Left colon (tissue), 2 donors: ENCODE measurements around the gene ICE1. TPM values are rescaled to one million over a fixed set of nuclear protein-coding genes. Genes with fewer than 3 reads are reported as not detected.
"Not testable (repeated sequence)": the region's sequence is repeated elsewhere in the genome, so short reads cannot be mapped to it uniquely, and the experiment has no call there.

Experiments
- ATAC-seq: fragments of 200-7000 bp; cut with Tn5 transposase; one replicate; pipeline ENCODE4 v1.9.1; 2020; ENCODE audit warnings: mild to moderate bottlenecking, moderate library complexity
- DNase-seq, 2 donors: peaks; one replicate each; pipeline ENCODE4 v3.0.0-alpha.2; 2020
- intact Hi-C, 2 donors: fragments of 100-400 bp; cut with DNase I in 1 of 2; cut with micrococcal nuclease in 1 of 2; formaldehyde crosslinking; loops; one replicate each; pipeline versions ENCODE4 v1.11.2 to v1.14.0; 2022; cut with DNase I, micrococcal nuclease
- total RNA-seq, 2 donors: library from RNA; stranded (reverse); fragmentation: NEBNext Ultra II Directional; extraction: Animal tissue kit (Norgen Biotek cat#: 25700); gene quantifications; one replicate each; pipeline ENCODE4 v1.2.1, GENCODE V29; 2021
- donor health status: DM: no; HTN: no; CAD: no.
- donor health status: DM: yes; HTN: yes; CAD: no.

The ICE1 gene
- total RNA-seq, 2 donors from 2014 or later, result 19.8 to 20.1 TPM

DNA sequence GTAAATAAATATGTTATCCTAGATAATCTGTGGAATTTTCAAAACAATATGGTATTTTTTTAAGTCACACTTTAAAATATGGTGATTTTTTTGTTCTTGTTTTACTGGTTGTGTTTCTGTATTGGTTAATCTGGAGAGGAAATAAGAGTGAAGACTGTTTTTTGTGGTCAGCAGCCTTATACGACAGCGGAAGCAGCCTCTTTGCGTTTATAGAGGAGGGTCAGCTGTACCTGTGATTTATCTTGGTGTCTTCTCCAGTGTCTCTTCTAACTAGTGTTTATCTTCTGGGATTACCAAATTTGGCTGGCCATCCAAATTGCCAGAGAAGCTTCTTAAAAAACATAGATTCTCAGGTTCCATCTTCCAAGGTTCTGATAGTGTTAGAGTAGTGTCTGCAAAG, 58.7 kb downstream of the ICE1 start:
- DNase-seq (no peak), ATAC-seq (no peak)
- intact Hi-C loops, result no loop called here

DNA sequence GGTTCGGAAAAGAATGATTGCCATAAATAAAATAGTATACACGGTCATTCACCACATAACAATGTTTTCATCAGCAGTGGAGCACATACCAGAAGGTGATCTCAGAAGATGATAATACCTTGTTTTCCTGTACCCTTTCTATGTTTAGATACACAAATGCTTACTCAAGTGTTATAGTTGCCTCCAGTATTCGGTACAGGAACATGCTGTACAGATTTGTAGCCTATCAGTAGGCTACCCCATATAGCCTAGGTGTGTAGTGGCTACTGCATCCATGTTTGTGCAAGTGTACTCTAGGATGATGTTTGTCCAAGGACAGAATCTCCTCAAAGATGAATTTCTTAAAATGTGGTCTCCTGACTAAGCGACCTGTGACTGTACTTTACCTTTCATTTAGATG, 59.2 kb downstream of the ICE1 start:
- intact Hi-C loops, result no loop called here
- no peak for DNase-seq
- no peak for ATAC-seq

DNA sequence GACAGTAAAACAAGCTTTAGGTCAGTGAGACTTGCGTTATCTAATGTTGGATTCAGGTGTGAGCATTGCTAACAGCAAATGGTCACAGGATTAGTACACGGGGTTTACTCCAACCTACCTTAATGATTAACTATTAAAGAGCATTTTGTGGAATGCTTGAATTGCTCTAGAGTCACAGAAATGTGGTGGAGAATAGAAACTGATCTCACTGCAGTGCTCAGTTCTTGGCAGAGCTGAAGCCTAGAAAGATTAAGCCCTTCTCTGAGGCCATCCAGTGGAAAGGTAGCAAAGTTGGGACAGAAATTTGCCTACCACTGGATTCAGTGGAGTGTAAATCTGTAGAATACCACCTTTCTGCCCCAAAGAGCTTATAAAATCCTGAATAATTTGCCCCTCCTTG, 60.9 kb downstream of the ICE1 start:
- intact Hi-C loops, result no loop called here
- DNase-seq, result no peak
- no peak for ATAC-seq

DNA sequence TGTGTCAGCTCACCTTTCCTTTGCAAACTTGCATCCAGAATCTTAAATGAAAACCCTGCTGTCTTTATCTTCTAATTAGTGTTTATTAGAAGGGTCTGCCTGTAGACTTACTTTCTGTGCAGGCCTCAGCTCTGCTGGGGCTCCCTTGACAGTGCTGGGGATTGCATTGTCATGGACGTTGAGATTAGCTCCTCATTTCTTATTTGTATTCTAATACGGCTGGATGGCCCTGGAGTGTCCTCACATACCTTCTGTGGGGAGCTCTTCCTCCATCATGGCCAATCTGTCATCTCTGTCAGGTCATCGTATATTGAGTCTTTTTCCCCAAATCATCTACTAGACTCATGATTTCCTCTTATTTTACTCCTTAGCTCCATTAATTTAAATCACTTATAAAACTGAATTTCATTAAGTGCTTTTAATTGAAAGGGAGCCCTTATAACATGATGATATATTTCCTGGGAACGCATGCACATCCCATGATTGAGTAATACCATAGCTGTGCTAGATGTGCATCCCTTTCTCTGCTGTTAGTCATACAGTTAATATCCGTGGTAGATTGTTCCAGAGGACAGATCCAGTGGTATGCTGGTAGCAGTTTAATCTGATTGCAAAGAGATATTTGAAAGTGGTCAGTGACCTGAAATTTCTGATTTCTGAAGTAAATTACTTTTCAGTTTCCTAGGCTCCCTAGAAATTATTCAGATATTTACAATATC, 61.6 kb downstream of the ICE1 start:
- intact Hi-C loops, result no loop called here
- no peak for ATAC-seq
- DNase-seq, result no peak

DNA sequence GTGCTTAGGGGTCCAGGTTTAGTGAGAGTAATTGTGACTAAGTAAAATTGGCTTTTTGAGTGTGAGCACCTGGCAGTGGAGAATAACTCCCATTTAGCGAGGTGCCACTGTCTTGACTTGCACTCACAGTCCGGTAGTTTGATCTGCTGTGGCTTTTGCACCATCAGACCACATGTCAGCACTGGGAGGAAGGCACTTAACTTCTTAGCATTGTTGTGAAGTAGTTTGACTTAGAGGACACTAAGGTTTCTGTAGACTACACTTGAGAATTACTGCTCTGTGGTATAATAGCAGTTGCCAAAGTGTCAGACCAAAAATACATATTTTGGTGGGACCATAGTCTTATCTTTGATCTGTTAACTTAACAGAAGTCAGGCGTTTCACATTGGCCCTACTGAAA, 63.6 kb downstream of the ICE1 start:
- ATAC-seq (no peak), DNase-seq (no peak)
- intact Hi-C loops, result no loop called here

DNA sequence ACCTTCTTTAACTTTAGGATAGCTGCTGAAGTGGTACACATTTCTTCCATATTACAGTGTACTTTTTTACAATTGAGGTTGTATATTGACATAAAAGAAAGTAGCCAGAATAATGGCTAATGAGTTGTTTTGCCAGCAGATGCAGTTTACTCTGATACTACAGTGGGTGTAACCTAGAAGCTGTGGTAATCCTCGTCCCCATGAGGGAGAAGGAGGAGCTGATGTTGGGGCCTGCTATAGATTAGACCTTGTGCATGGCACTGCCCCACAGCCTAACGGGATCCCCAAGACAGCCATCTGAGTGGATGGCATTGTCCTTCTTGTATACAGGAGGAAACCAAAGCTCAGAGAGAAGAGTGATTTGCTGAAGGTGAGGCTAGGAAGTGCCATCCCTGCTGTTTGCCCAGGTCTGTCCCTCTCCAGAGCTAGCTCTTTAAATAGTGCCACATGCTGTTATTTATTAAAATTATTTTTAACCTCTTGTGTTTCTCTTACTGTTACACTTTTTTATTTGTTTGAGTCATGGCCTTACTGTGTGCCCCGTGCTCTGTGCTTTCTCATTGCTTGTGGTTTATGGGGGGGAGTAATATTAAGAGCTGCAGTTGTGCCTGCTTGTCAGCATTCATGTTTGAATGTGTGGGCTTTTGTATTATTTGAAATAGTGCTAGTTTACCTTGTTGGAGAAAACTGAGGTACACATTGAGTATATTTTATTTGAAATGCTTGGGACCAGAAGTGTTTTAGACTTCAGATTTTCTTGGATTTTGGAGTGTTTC, 65.3 kb downstream of the ICE1 start:
- ATAC-seq, result no peak
- DNase-seq, result no peak

DNA sequence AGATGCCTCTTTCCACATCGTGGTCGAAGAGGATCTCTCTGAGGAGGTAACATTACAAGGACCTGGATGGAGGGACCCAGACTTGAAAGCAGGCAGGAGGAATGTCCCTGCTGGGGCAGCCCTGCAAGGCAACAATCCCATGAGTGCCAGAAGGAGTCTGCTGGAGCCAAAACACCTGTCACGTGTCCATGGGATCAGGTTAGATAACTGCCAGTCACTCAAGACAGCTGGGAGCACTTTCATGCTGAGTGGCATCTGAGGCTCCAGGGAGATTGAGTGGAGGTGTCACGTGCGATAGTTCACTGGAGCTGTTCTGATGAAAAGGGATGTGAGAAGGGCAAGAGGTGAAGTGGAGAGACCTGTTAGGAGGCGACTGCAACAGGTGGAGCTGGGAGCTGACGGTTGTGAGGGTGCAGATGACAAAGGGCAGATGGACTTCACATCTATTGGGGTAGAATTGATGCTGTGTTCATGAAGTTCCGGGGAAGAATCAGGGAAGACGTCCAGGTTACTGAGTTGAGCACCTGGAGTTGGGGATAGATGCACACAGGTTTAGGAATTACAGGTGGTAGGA, 68.4 kb downstream of the ICE1 start:
- ATAC-seq, result no peak
- DNase-seq, result no peak
- intact Hi-C loops, result no loop called here

More for the DNA sequence above, 65.3 kb downstream of the ICE1 start:
- intact Hi-C loops, result no loop called here

DNA sequence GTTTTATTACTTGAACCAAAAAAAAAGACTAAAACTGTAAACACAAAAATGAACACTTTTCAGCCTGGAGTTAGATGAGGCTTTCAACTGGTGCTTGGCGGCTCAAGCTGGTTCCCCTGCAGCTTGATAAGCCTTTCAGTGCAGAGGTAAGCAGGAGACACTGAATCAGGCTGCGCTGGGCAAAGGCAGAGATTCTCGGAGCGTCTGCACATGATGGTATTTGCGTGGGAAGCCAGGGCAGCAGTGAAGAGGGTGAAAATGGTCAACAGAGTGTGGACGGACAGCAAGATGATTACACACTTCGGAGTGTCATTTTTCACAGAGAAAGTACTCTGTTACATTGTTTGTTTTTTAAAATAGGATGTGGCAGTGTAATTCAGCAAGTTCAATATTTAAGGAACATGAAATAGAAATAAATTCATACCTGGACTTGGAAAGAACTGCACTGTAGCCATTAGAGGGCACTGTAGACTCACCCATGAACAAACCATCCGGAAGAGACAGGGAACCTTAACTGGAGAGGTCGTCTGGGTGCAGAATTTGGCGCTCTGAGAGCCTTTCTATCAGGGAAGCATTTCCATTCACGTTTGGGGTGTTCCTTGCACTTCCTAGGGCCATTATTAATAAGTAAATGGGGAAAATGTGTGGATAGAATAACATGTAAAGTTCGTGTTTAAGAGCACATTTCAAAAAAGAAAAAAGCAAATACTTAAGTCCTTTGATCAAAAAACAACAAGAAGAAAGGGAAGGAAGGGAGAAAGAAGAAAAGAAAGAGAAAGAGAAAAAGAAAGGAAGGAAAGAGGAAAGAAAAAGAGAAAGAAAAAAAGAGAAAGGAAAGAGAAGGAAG, 69.8 kb downstream of the ICE1 start:
- ATAC-seq (peak; percentile 46), DNase-seq (no peak)
- intact Hi-C loops, result no loop called here

DNA sequence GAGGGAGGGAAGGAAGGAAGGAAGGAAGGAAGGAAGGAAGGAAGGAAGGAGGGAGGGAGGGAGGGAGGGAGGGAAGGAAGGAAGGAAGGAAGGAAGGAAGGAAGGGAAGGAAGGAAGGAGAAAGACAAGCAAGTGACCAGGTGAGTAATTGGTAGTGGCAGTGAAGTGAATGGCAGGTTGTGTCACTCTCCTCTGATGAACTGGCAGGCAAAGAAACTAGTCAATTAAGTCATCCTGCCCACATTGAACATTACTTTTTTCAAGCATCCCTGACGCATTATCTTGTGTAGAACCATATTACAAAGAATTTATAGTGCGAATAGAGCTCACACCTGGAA, 70.4 kb downstream of the ICE1 start:
- intact Hi-C loops, ATAC-seq, DNase-seq: not testable (repeated sequence)

DNA sequence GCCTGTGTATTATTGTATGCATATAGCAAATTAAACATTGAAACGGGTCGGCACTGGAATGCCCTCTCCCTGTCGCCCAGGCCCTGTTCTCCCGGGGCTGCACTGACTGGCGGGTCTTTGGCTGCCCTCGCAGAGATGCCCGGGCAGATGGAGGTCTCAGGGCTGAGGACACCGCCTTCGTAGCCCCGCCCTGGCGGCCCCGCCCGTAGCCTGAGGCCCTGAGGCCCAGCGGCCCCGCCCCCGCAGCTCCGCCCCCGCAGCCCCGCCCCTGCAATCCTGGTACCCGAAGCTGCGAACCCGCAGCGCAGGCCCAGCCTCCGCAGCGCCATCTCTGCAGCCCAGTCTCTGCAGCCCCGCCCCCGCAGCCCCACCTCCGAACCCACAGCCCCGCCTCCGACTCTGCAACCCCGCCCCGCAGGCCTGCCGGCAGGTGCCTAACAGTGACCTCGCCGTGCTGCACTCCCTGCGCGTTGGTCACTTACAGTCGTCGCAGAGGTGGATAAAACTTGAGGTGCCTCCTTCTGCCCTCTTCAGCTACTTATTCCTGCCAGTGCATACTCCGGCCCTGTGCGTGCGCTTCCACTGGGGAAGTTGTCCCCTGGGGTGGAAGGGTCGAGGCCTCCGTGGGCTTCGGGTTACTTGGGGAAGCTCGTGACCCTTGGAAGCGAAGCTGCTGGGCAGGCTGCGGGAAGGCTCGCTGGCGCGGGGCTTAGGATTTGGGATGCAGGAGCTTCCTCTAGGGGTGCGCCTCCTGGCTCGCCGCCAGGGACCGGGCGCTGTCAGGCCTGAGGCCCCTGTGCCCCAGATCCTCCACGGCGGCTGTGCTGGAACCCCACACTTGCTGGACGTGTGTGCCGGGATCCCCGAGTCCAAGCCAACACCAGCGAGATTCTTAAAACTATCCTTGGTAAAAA, 72.3 kb downstream of the ICE1 start:
- ATAC-seq (peak; percentile 99), DNase-seq (peak; percentile 89 to 94)
- intact Hi-C loops, result no loop called here

DNA sequence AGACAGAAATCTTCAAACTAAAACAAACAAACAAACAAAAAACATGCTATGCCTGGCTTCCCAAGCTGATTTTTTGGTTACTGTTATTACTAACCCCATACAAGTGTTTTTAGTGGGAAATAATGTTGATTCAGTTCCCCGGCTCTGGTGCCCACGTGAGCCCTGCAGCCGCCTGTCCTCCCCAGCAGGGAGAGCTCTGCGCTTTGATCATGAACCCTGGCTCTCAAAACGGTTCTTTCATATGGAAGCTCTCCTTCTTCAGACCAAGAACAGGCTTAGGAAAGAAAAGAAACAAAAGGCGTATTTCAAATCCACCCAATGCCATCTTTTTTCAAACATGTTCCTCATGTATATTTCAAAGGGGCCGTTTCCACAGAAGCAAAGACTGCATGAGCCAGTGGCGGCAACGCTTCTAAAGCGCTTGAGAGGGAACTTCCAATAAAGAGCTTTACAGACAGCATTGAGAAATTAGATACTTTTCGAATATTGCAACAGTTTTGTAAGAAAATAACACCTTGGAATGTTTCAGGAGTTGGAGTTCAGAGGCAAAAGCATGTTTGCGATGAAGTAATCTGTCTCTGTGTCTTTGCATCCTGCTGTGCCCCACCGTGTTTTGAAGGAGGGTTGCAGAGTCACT, 74.8 kb downstream of the ICE1 start:
- intact Hi-C loops, result no loop called here

DNA sequence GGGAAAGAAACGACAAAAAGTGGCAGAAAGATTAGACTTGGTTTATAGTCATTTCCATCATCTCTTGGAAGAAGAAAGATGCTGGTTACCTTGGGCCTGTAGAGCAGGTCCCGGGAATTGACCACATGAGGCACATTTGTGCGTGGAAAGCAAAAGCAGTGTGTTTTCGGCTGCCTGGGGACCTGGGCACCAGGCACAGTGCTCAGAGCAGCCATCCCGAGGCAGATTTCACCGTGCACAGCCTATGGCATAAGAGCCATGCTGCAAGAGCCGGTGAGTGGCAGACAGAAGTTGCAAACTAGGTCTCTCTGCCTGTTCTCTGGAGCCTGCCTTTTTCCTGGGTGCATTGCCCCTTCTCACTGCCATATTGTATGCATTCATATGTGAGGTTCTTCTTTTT, 77.0 kb downstream of the ICE1 start:
- intact Hi-C loops, result no loop called here
- ATAC-seq (no peak), DNase-seq (no peak)

More for the DNA sequence above, 74.8 kb downstream of the ICE1 start:
- DNase-seq (peak in 1 of 2 donors; percentile 32), ATAC-seq (no peak)

DNA sequence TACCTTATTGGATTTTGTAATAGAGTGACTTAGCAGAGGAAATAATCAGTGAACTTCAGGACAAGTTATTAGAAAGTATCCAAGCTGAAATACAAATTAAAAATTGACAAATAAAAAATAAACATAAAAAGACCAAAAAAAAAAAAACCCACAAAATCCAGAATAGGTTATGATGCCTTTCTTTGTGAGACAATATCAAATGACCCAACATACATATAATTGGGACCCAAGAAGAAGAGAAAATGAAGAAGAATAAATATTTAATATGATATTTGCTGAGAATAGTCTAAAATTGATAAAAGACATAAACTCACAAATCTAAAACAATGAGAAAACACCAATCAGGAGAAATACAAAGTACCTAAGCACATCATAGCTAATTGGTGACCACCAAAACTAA, 81.8 kb downstream of the ICE1 start:
- ATAC-seq (no peak), DNase-seq (no peak)
- intact Hi-C loops, result no loop called here

DNA sequence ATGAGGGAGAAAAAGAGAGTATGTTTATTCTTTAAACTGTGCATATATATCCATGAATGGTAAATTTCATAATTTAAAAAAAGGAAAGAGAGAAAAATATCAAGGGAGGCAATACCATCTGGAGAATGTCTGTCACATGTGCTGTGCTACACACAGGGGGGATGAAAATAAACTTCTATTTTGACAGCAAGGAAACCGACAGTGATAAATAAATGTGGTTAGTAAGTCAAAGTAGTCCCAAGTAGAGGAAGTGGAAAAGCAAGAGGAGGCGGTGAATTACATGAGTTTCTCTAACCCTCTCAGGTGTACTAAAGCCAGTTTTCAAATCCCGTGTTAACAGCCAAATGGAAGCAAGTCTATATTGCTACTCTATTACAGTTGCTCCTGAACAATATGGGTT, 83.3 kb downstream of the ICE1 start:
- ATAC-seq (no peak), DNase-seq (no peak)
- intact Hi-C loops, result no loop called here

DNA sequence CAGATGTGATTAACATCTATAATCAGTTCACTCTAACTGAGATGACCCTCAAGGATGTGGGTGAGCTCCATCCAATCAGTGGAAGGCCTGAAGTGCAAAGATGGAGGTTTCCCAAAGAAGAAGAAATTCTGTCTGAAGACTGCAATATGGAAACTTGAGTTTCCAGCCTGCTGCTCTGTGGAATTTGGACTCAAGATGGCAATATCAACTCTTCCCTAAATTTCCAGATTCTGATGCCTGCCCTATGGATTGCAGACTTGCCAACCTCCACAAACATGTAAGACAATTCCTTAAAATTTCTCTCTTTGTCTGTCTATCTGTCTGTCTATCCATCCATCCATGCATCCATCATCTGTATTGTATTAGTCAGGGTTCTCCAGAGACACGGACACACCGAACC, 85.9 kb downstream of the ICE1 start:
- DNase-seq (no peak), ATAC-seq (no peak)
- intact Hi-C loops, result no loop called here

DNA sequence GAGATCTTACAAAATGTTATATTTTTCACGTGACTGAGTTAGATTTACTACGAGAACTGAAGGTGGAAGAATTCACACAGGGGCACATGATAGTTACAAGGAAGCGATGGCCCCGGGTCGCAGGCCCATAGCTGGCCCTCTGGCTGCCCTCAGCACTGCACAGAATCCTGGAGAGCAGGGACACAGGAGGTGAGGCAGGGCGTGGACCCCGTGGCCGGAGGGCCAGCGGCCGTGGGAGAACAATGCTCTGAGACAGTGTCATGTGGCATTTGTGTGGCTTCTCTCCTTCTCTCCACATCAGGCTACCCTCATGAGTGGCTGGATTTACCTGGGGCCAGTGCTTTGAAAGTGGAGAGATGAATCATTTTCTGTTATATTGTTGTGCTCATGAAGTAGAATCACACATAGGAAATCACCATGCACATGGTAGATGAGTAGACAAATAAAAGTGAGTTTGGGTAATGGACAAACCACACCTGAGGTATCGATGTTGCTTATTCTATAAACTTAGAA, 89.5 kb downstream of the ICE1 start:
- ATAC-seq, result no peak
- intact Hi-C loops, result no loop called here
- DNase-seq, result no peak

DNA sequence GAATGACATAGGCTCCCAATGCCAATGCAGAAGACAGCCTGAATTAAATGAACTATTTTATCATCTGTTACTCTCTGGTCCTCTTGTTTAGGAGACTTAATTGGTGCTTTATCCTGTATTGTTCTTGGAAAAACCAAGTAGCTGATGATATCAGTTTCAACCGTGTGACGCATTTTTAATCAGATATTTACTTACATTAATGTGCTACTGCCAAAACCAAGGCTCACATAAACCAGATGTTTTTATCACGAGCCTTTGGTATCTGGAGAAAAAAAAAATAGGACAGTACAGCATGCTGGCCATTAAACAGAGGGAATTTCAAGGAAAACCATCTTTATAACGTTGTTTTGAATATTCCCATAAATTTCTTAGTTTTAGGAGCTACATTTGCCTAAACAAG, 90.1 kb downstream of the ICE1 start:
- ATAC-seq (no peak), DNase-seq (no peak)
- intact Hi-C loops, result no loop called here

DNA sequence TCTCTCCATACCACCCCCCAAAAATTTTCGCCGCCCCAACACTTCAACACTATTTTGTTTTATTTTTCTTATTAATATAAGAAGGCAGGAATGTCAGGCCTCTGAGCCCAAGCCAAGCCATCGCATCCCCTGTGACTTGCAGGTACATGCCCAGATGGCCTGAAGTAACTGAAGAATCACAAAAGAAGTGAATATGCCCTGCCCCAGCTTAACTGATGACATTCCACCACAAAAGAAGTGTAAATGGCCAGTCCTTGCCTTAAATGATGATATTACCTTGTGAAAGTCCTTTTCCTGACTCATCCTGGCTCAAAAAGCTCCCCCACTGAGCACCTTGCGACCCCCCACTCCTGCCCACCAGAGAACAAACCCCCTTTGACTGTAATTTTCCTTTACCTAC, 98.1 kb downstream of the ICE1 start:
- DNase-seq, ATAC-seq, intact Hi-C loops: not testable (repeated sequence)
